Kidney epithelial cell (primary cell): ENCODE results near the gene MFRP. TPM values are rescaled to one million over a fixed set of nuclear protein-coding genes. Genes with fewer than 3 reads are reported as not detected.

Source experiments
- DNase-seq: peaks from one replicate; pipeline ENCODE4 v3.0.0-alpha.2; 2010; ENCODE audit warnings: low read depth
- H3K27me3 ChIP-seq: 2 replicates; pipeline ENCODE4 v1.6.0; 2011; ENCODE audit warnings: low read length; ENCODE audit not compliant: control insufficient read depth, insufficient read depth
- H3K36me3 ChIP-seq: 2 replicates; pipeline ENCODE4 v1.5.1; 2011; ENCODE audit warnings: low read length; ENCODE audit not compliant: control insufficient read depth, insufficient read depth
- H3K4me3 ChIP-seq: 2 replicates; pipeline ENCODE4 v1.5.1; 2011; ENCODE audit warnings: low read depth, mild to moderate bottlenecking, control low read depth, low read length
- total RNA-seq: library from RNA; depleted of rRNA; stranded (reverse); fragments of >200 nt; gene quantifications from 2 replicates; pipeline ENCODE4 v1.2.3, GENCODE V29; 2015
- TF ChIP-seq, protein P1 (sequence below): IDR thresholded peaks from 2 replicates; pipeline ENCODE4 v1.5.1; 2011; ENCODE audit warnings: mild to moderate bottlenecking, moderate library complexity, low read length, control low read depth, inconsistent platforms; ENCODE audit not compliant: insufficient read depth, poor library complexity, severe bottlenecking

MFRP gene
- total RNA-seq, 1 donor from 2014 or later: not detected

- Histone ChIP-seq H3K36me3 (no peaks in the 10 kb centered on the region), H3K4me3 (no peak overlapping the region), H3K27me3 (peaks cover 5% of the 10 kb centered on the region)
- DNase-seq: no peak
- TF ChIP-seq, protein P1, sequence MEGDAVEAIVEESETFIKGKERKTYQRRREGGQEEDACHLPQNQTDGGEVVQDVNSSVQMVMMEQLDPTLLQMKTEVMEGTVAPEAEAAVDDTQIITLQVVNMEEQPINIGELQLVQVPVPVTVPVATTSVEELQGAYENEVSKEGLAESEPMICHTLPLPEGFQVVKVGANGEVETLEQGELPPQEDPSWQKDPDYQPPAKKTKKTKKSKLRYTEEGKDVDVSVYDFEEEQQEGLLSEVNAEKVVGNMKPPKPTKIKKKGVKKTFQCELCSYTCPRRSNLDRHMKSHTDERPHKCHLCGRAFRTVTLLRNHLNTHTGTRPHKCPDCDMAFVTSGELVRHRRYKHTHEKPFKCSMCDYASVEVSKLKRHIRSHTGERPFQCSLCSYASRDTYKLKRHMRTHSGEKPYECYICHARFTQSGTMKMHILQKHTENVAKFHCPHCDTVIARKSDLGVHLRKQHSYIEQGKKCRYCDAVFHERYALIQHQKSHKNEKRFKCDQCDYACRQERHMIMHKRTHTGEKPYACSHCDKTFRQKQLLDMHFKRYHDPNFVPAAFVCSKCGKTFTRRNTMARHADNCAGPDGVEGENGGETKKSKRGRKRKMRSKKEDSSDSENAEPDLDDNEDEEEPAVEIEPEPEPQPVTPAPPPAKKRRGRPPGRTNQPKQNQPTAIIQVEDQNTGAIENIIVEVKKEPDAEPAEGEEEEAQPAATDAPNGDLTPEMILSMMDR: no peak
Observed at GRCh38 chr11:119352857-119353260, 6.4 kb upstream of the MFRP start.

GRCh38 chr11:119351232-119351631 lies 4.7 kb upstream of the MFRP start:
- no peak overlapping the region for H3K4me3 ChIP-seq
- H3K36me3 ChIP-seq: no peaks in the 10 kb centered on the region
- H3K27me3 ChIP-seq: peaks cover 12% of the 10 kb centered on the region
- DNase-seq: no peak
- TF ChIP-seq, protein P1: no peak

- H3K36me3 ChIP-seq: no peaks in the 10 kb centered on the region
- TF ChIP-seq, protein P1: no peak
- no peak for DNase-seq
- no peak overlapping the region for H3K4me3 ChIP-seq
- H3K27me3 ChIP-seq: peaks cover 16% of the 10 kb centered on the region
Observed at GRCh38 chr11:119350302-119350701, 3.8 kb upstream of the MFRP start.

- no peaks in the 10 kb centered on the region for H3K36me3 ChIP-seq
- H3K4me3 ChIP-seq: no peak overlapping the region
- no peak for DNase-seq
- peaks cover 16% of the 10 kb centered on the region for H3K27me3 ChIP-seq
- TF ChIP-seq, protein P1: no peak
Observed at GRCh38 chr11:119347940-119348605, 1.6 kb upstream of the MFRP start.

DNA sequence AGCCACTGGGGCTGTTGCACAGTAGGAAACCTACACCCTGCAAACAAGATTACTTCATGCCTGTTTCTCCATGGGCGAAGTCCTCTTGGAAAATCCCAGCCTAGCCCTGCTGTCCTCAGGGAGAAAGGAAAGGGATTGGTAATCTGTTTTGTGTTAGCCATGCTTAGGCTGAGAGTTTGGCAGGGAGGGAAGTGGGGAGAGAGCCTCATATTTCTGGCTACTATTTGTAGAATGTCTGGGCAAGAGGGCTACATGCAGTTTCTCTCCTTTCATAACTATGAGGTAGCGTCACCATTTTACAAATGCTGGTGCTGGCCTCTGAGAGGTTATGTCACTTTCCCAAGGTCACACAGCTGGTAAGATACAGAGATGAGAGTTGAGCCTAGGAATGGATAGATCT lies 737 bp upstream of the MFRP start:
- TF ChIP-seq, protein P1: no peak
- Histone ChIP-seq H3K36me3 (no peaks in the 10 kb centered on the region), H3K27me3 (peaks cover 20% of the 10 kb centered on the region), H3K4me3 (no peak overlapping the region)
- no peak for DNase-seq

GRCh38 chr11:119345685-119346084 lies 820 bp downstream of the MFRP start:
- no peak for DNase-seq
- TF ChIP-seq, protein P1: no peak
- Histone ChIP-seq H3K4me3 (no peak overlapping the region), H3K36me3 (no peaks in the 10 kb centered on the region), H3K27me3 (peaks cover 34% of the 10 kb centered on the region)
